ENCODE measurements around the gene MYOCOS. TPM values are rescaled to one million over a fixed set of nuclear protein-coding genes. Genes with fewer than 3 reads are reported as not detected.

Gene MYOCOS
- total and polyA plus RNA-seq, 9 of the 15 experiments (the other 6 are each of a cell fraction or from before 2014, with no cell fraction given) = 0.07 TPM; not detected in 7

GRCh38 chr1:171654942-171655745, 33.1 kb downstream of the MYOCOS start (continued):
- TF ChIP-seq FOXP4 (CRISPR knock-in tag; IDR thresholded peaks at IDR 0.05; ENCODE audit: borderline replicate concordance) = no peak
- no peak for TF ChIP-seq HDAC2 (IDR thresholded peaks at IDR 0.05)
- no peak for TF ChIP-seq ZNF12 (CRISPR knock-in tag; IDR thresholded peaks at IDR 0.05)
- no peak for TF ChIP-seq MEIS2 (IDR thresholded peaks at IDR 0.05; ENCODE audit: partially characterized antibody)
- peak; percentile 30; the same call in 1 of the 2 replicates for TF ChIP-seq MYC (IDR thresholded peaks at IDR 0.05; ENCODE audit: low read depth, low read length)
- TF ChIP-seq MYC (CRISPR knock-in tag; IDR thresholded peaks at IDR 0.05; ENCODE audit: borderline replicate concordance, low read depth) = no peak
- TF ChIP-seq CHAMP1 (IDR thresholded peaks at IDR 0.05) = no peak
- peak; percentile 72 to 95 for TF ChIP-seq RCOR1 (IDR thresholded peaks at IDR 0.05; ENCODE audit: borderline replicate concordance in 1 of 2, low read depth in 2 of 2, low read length in 2 of 2)
- no peak for TF ChIP-seq CBX3 (IDR thresholded peaks at IDR 0.05; ENCODE audit: borderline replicate concordance in 1 of 2, low read length in 2 of 2)
- TF ChIP-seq CREB3 (tag; conservative IDR thresholded peaks at IDR 0.05; ENCODE audit: low read depth) = no peak
- TF ChIP-seq NR1H2 (CRISPR knock-in tag; IDR thresholded peaks at IDR 0.05) = no peak
- no peak for TF ChIP-seq XRCC5 (IDR thresholded peaks at IDR 0.05; ENCODE audit: low read depth, low read length)
- no peak for TF ChIP-seq ZBTB26 (CRISPR knock-in tag; IDR thresholded peaks at IDR 0.05)
- TF ChIP-seq KLF10 (CRISPR knock-in tag; IDR thresholded peaks at IDR 0.05) = no peak
- no peak for TF ChIP-seq WHSC1 (IDR thresholded peaks at IDR 0.05; ENCODE audit: low read length)
- TF ChIP-seq YY1 (IDR thresholded peaks at IDR 0.05; ENCODE audit: borderline replicate concordance in 1 of 3, control insufficient read depth in 1 of 3, extremely low read depth in 1 of 3, insufficient read depth in 3 of 3, insufficient read length in 1 of 3, insufficient replicate concordance in 2 of 3, low read depth in 1 of 3, low read length in 2 of 3) = peak in 1 of 3 experiments; percentile 14
- peak; percentile 66 to 85 for TF ChIP-seq RAD21 (CRISPR knock-in tag; conservative IDR thresholded peaks at IDR 0.05 in 1 of 2, IDR thresholded peaks at IDR 0.05 in 1 of 2)
- TF ChIP-seq RBM39 (optimal IDR thresholded peaks at IDR 0.05; ENCODE audit: low read depth, low read length) = no peak
- no peak for TF ChIP-seq ZFPM2 (CRISPR knock-in tag; IDR thresholded peaks at IDR 0.05)
- TF ChIP-seq ELF2 (CRISPR knock-in tag; IDR thresholded peaks at IDR 0.05) = no peak
